HEK293 (cell line): ENCODE data around the gene TEX13D.

Experiments
- CTCF ChIA-PET: fragments of 350-600 bp; formaldehyde crosslinking; extraction: SDS; loops from one replicate; lab custom pipeline; 2021; ENCODE audit warnings: antibody characterized with exemption; lab: Yijun Ruan, JAX
- POLR2A ChIA-PET: fragments of 300-600 bp; formaldehyde crosslinking; extraction: SDS; loops from one replicate; lab custom pipeline; 2020; ENCODE audit warnings: antibody characterized with exemption, inconsistent platforms; lab: Yijun Ruan, JAX
- H3K27ac ChIP-seq: fragments of 200-500 bp; sonication (Bioruptor generic); 2 replicates; pipeline ENCODE4 v1.5.1; 2014; ENCODE audit warnings: low read depth, low read length, control low read depth, inconsistent platforms; ENCODE audit errors: extremely low read depth
- H3K36me3 ChIP-seq, 2 experiments: fragments of 200-500 bp in 1 of 2; sonication (Bioruptor generic) in 1 of 2; 1 replicate in 1 of 2; 2 replicates in 1 of 2; pipeline ENCODE4 v1.5.1; 2014 to 2017; ENCODE audit warnings: inconsistent platforms in 2 of 2, low read length in 2 of 2; ENCODE audit not compliant: control insufficient read depth in 2 of 2, insufficient read depth in 1 of 2
- H3K4me1 ChIP-seq: fragments of 200-500 bp; sonication (Bioruptor generic); 2 replicates; pipeline ENCODE4 v1.5.1; 2014; ENCODE audit warnings: mild to moderate bottlenecking, low read length, inconsistent platforms; ENCODE audit not compliant: control insufficient read depth, insufficient read depth
- H3K4me3 ChIP-seq: 2 replicates; pipeline ENCODE4 v1.5.1; 2011; ENCODE audit warnings: low read depth, mild to moderate bottlenecking, control low read depth, low read length, moderate library complexity
- H3K9me3 ChIP-seq: fragments of 200-500 bp; sonication (Bioruptor generic); 2 replicates; pipeline ENCODE4 v1.5.1; 2014; ENCODE audit warnings: low read depth, low read length, inconsistent platforms; ENCODE audit not compliant: control insufficient read depth, insufficient read depth
- BCL11A ChIP-seq: fragments of 450-650 bp; formaldehyde crosslinking; IDR thresholded peaks from 2 replicates; pipeline ENCODE4 v1.5.1; 2016; ENCODE audit warnings: low read depth, missing biosample characterization, missing genetic modification characterization
- EGR2 ChIP-seq: fragments of 450-650 bp; formaldehyde crosslinking; IDR thresholded peaks from 2 replicates; pipeline ENCODE4 v1.5.1; 2016; ENCODE audit warnings: low read depth, missing biosample characterization, missing genetic modification characterization
- GLIS1 ChIP-seq: fragments of 450-650 bp; formaldehyde crosslinking; IDR thresholded peaks from 2 replicates; pipeline ENCODE4 v1.5.1; 2016; ENCODE audit warnings: missing biosample characterization, missing genetic modification characterization
- HOXC10 ChIP-seq: sonication (generic); formaldehyde crosslinking; IDR thresholded peaks from 2 replicates; pipeline ENCODE4 v1.8.1; 2023; ENCODE audit warnings: mild to moderate bottlenecking, missing genetic modification reagents
- RBAK ChIP-seq: fragments of 450-650 bp; formaldehyde crosslinking; IDR thresholded peaks from 2 replicates; pipeline ENCODE4 v1.5.1; 2016; ENCODE audit warnings: missing biosample characterization, missing genetic modification characterization
- SP3 ChIP-seq: fragments of 450-650 bp; formaldehyde crosslinking; IDR thresholded peaks from 2 replicates; pipeline ENCODE4 v1.5.1; 2016; ENCODE audit warnings: missing biosample characterization, missing genetic modification characterization
- TCF7L2 ChIP-seq: IDR thresholded peaks from 2 replicates; pipeline ENCODE4 v1.6.1; 2011; ENCODE audit warnings: low read depth, mild to moderate bottlenecking, inconsistent platforms, low read length, moderate library complexity, borderline replicate concordance
- TRIM28 ChIP-seq: IDR thresholded peaks from 2 replicates; pipeline ENCODE4 v1.6.1; 2011; ENCODE audit warnings: low read length, control low read depth, borderline replicate concordance
- WT1 ChIP-seq: fragments of 450-650 bp; formaldehyde crosslinking; IDR thresholded peaks from 2 replicates; pipeline ENCODE4 v1.5.1; 2016; ENCODE audit warnings: missing biosample characterization, missing genetic modification characterization
- ZFP3 ChIP-seq: fragments of 450-650 bp; formaldehyde crosslinking; IDR thresholded peaks from 2 replicates; pipeline ENCODE4 v1.5.1; 2016; ENCODE audit warnings: low read depth, missing biosample characterization, missing genetic modification characterization
- ZNF138 ChIP-seq: fragments of 450-650 bp; formaldehyde crosslinking; IDR thresholded peaks from 2 replicates; pipeline ENCODE4 v1.5.1; 2016; ENCODE audit warnings: missing biosample characterization, missing genetic modification characterization, borderline replicate concordance
- ZNF140 ChIP-seq: fragments of 450-650 bp; formaldehyde crosslinking; IDR thresholded peaks from 2 replicates; pipeline ENCODE4 v1.5.1; 2016; ENCODE audit warnings: missing biosample characterization, missing genetic modification characterization
- ZNF354C ChIP-seq: fragments of 450-650 bp; formaldehyde crosslinking; IDR thresholded peaks from 2 replicates; pipeline ENCODE4 v1.5.1; 2016; ENCODE audit warnings: missing biosample characterization, missing genetic modification characterization, low read depth, borderline replicate concordance
- ZNF416 ChIP-seq: fragments of 450-650 bp; formaldehyde crosslinking; IDR thresholded peaks from 2 replicates; pipeline ENCODE4 v1.5.1; 2016; ENCODE audit warnings: missing biosample characterization, missing genetic modification characterization
- ZNF433 ChIP-seq: fragments of 450-650 bp; formaldehyde crosslinking; IDR thresholded peaks from 2 replicates; pipeline ENCODE4 v1.5.1; 2016; ENCODE audit warnings: missing biosample characterization, missing genetic modification characterization, low read depth
- ZNF510 ChIP-seq: fragments of 450-650 bp; formaldehyde crosslinking; IDR thresholded peaks from 2 replicates; pipeline ENCODE4 v1.5.1; 2018; ENCODE audit warnings: mild to moderate bottlenecking, missing genetic modification characterization, missing biosample characterization; ENCODE audit not compliant: insufficient replicate concordance
- ZNF514 ChIP-seq: fragments of 450-650 bp; formaldehyde crosslinking; IDR thresholded peaks from 2 replicates; pipeline ENCODE4 v1.5.1; 2016; ENCODE audit warnings: missing biosample characterization, missing genetic modification characterization
- ZNF621 ChIP-seq: fragments of 450-650 bp; formaldehyde crosslinking; IDR thresholded peaks from 2 replicates; pipeline ENCODE4 v1.5.1; 2017; ENCODE audit warnings: missing biosample characterization, missing genetic modification characterization
- TF ChIP-seq, protein P1 (sequence below): fragments of 450-650 bp; formaldehyde crosslinking; IDR thresholded peaks from 2 replicates; pipeline ENCODE4 v1.5.1; 2016; ENCODE audit warnings: missing biosample characterization, missing genetic modification characterization, low read depth
- TF ChIP-seq, protein P2 (sequence below): fragments of 450-650 bp; formaldehyde crosslinking; IDR thresholded peaks from 2 replicates; pipeline ENCODE4 v1.5.1; 2017; ENCODE audit warnings: missing biosample characterization, missing genetic modification characterization
- TF ChIP-seq, protein P3 (sequence below): fragments of 450-650 bp; formaldehyde crosslinking; IDR thresholded peaks from 2 replicates; pipeline ENCODE4 v1.5.1; 2017; ENCODE audit warnings: missing biosample characterization, missing genetic modification characterization
- TF ChIP-seq, protein P4 (sequence below): fragments of 450-650 bp; formaldehyde crosslinking; IDR thresholded peaks from 2 replicates; pipeline ENCODE4 v1.5.1; 2016; ENCODE audit warnings: missing biosample characterization, missing genetic modification characterization
- TF ChIP-seq, protein P5 (sequence below): fragments of 450-650 bp; IDR thresholded peaks from 2 replicates; pipeline ENCODE4 v1.5.1; 2018; ENCODE audit warnings: missing biosample characterization, missing genetic modification characterization
- TF ChIP-seq, protein P6 (sequence below): fragments of 450-650 bp; formaldehyde crosslinking; IDR thresholded peaks from 2 replicates; pipeline ENCODE4 v1.5.1; 2017; ENCODE audit warnings: missing biosample characterization, missing genetic modification characterization
- TF ChIP-seq, protein P7 (sequence below): fragments of 450-650 bp; formaldehyde crosslinking; IDR thresholded peaks from 2 replicates; pipeline ENCODE4 v1.5.1; 2016; ENCODE audit warnings: missing biosample characterization, missing genetic modification characterization

Gene TEX13D

DNA sequence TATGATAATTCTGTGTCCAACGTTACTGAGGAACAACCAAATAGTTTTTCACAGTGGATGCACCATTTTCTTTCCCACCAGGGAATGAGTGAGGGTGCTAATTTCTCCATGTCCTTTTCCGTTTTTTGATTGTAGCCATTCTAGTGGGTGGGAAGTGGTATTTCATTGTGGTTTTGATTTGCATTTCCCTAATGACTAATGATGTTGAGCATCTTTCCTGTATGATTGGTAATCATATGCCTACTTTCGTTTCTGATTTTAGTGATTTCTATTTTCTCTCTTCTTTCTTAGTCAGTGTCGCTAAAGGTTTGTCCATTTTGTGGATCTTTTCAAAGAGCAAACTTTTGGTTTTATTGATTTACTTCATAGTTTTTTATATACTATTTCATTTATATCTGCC lies 32.1 kb upstream of the TEX13D start (continued):
- TF ChIP-seq RBAK (tag by site-specific recombination) (no peak), EGR2 (tag by site-specific recombination) (no peak)

DNA sequence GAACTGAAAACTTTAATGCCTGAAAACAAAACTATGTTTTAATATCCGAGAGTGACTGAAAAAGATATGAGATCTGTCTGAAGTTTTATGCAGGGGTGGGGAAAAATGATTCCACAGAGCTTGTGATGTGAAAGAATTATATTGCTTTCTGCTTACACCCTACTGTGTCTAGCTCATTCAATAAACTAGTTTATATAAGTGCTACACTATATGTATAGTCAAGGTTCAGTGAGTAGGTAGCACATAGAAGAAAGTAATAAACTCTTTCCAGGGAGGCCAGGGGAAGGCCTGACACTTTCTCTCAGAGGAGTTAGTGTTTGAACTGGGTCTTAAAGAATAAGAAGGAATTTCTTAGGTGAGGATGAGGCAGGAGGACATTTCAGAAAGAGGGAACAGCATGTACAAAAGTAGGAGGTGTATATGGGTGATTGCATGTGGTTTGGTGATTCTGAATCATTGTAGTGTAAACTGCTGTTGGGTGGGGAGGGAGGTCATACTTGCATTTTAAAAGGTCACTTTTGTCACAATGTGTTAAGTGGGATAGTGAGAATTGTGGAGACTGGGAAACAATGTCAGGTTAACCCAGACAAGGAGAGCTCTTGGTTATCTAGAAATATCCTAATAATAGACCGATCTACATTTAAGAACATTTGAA lies 25.1 kb upstream of the TEX13D start:
- H3K9me3 ChIP-seq: no peaks in the 10 kb centered on the region
- ChIA-PET POLR2A (no interaction called here), CTCF (no interaction called here)
- no peak overlapping the region for H3K27ac ChIP-seq
- no peak overlapping the region for H3K4me3 ChIP-seq
- H3K36me3 ChIP-seq: no peaks in the 10 kb centered on the region
- no peaks in the 10 kb centered on the region for H3K4me1 ChIP-seq
- TF ChIP-seq, protein P1, sequence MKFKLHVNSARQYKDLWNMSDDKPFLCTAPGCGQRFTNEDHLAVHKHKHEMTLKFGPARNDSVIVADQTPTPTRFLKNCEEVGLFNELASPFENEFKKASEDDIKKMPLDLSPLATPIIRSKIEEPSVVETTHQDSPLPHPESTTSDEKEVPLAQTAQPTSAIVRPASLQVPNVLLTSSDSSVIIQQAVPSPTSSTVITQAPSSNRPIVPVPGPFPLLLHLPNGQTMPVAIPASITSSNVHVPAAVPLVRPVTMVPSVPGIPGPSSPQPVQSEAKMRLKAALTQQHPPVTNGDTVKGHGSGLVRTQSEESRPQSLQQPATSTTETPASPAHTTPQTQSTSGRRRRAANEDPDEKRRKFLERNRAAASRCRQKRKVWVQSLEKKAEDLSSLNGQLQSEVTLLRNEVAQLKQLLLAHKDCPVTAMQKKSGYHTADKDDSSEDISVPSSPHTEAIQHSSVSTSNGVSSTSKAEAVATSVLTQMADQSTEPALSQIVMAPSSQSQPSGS: no peak
- TF ChIP-seq, protein P2, sequence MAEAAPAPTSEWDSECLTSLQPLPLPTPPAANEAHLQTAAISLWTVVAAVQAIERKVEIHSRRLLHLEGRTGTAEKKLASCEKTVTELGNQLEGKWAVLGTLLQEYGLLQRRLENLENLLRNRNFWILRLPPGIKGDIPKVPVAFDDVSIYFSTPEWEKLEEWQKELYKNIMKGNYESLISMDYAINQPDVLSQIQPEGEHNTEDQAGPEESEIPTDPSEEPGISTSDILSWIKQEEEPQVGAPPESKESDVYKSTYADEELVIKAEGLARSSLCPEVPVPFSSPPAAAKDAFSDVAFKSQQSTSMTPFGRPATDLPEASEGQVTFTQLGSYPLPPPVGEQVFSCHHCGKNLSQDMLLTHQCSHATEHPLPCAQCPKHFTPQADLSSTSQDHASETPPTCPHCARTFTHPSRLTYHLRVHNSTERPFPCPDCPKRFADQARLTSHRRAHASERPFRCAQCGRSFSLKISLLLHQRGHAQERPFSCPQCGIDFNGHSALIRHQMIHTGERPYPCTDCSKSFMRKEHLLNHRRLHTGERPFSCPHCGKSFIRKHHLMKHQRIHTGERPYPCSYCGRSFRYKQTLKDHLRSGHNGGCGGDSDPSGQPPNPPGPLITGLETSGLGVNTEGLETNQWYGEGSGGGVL (tag by site-specific recombination): no peak
- no peak for TF ChIP-seq ZFP3 (tag by site-specific recombination)
- TF ChIP-seq GLIS1 (tag by site-specific recombination): peak; percentile 34; the same call in 1 of the 2 replicates
- no peak for TF ChIP-seq ZNF514 (tag by site-specific recombination)
- TF ChIP-seq ZNF621 (tag by site-specific recombination): no peak
- TF ChIP-seq TCF7L2: no peak
- no peak; the same call in 1 of the 2 replicates for TF ChIP-seq TRIM28
- TF ChIP-seq BCL11A (tag by site-specific recombination): 0 out of 2 replicates have a peak, but pooled peaks have one; percentile 36
- no peak for TF ChIP-seq HOXC10 (CRISPR knock-in tag)
- TF ChIP-seq, protein P3, sequence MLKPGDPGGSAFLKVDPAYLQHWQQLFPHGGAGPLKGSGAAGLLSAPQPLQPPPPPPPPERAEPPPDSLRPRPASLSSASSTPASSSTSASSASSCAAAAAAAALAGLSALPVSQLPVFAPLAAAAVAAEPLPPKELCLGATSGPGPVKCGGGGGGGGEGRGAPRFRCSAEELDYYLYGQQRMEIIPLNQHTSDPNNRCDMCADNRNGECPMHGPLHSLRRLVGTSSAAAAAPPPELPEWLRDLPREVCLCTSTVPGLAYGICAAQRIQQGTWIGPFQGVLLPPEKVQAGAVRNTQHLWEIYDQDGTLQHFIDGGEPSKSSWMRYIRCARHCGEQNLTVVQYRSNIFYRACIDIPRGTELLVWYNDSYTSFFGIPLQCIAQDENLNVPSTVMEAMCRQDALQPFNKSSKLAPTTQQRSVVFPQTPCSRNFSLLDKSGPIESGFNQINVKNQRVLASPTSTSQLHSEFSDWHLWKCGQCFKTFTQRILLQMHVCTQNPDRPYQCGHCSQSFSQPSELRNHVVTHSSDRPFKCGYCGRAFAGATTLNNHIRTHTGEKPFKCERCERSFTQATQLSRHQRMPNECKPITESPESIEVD (tag by site-specific recombination): peak; percentile 77
- no peak for TF ChIP-seq ZNF416
- TF ChIP-seq ZNF510 (tag by site-specific recombination): no peak
- TF ChIP-seq ZNF354C (tag by site-specific recombination): no peak
- no peak for TF ChIP-seq ZNF138 (tag by site-specific recombination)
- TF ChIP-seq, protein P4, sequence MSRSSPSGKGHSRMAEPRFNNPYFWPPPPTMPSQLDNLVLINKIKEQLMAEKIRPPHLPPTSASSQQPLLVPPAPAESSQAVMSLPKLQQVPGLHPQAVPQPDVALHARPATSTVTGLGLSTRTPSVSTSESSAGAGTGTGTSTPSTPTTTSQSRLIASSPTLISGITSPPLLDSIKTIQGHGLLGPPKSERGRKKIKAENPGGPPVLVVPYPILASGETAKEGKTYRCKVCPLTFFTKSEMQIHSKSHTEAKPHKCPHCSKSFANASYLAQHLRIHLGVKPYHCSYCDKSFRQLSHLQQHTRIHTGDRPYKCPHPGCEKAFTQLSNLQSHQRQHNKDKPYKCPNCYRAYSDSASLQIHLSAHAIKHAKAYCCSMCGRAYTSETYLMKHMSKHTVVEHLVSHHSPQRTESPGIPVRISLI (tag by site-specific recombination): no peak
- no peak for TF ChIP-seq ZNF433 (tag by site-specific recombination)
- TF ChIP-seq, protein P5, sequence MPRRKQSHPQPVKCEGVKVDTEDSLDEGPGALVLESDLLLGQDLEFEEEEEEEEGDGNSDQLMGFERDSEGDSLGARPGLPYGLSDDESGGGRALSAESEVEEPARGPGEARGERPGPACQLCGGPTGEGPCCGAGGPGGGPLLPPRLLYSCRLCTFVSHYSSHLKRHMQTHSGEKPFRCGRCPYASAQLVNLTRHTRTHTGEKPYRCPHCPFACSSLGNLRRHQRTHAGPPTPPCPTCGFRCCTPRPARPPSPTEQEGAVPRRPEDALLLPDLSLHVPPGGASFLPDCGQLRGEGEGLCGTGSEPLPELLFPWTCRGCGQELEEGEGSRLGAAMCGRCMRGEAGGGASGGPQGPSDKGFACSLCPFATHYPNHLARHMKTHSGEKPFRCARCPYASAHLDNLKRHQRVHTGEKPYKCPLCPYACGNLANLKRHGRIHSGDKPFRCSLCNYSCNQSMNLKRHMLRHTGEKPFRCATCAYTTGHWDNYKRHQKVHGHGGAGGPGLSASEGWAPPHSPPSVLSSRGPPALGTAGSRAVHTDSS (tag by site-specific recombination): no peak
- TF ChIP-seq WT1 (tag by site-specific recombination): peak; percentile 60; the same call in 1 of the 2 replicates
- TF ChIP-seq, protein P6, sequence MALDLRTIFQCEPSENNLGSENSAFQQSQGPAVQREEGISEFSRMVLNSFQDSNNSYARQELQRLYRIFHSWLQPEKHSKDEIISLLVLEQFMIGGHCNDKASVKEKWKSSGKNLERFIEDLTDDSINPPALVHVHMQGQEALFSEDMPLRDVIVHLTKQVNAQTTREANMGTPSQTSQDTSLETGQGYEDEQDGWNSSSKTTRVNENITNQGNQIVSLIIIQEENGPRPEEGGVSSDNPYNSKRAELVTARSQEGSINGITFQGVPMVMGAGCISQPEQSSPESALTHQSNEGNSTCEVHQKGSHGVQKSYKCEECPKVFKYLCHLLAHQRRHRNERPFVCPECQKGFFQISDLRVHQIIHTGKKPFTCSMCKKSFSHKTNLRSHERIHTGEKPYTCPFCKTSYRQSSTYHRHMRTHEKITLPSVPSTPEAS: no peak
- no peak for TF ChIP-seq SP3 (tag by site-specific recombination)
- TF ChIP-seq, protein P7, sequence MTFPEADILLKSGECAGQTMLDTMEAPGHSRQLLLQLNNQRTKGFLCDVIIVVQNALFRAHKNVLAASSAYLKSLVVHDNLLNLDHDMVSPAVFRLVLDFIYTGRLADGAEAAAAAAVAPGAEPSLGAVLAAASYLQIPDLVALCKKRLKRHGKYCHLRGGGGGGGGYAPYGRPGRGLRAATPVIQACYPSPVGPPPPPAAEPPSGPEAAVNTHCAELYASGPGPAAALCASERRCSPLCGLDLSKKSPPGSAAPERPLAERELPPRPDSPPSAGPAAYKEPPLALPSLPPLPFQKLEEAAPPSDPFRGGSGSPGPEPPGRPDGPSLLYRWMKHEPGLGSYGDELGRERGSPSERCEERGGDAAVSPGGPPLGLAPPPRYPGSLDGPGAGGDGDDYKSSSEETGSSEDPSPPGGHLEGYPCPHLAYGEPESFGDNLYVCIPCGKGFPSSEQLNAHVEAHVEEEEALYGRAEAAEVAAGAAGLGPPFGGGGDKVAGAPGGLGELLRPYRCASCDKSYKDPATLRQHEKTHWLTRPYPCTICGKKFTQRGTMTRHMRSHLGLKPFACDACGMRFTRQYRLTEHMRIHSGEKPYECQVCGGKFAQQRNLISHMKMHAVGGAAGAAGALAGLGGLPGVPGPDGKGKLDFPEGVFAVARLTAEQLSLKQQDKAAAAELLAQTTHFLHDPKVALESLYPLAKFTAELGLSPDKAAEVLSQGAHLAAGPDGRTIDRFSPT (tag by site-specific recombination): 0 out of 2 replicates have a peak, but pooled peaks have one; percentile 14
- TF ChIP-seq ZNF140 (tag by site-specific recombination): no peak
